ENCODE results near the gene CALR3.
"Not testable (repeated sequence)": the region's sequence is repeated elsewhere in the genome, so short reads cannot be mapped to it uniquely, and the experiment has no call there.

CALR3 gene

DNA sequence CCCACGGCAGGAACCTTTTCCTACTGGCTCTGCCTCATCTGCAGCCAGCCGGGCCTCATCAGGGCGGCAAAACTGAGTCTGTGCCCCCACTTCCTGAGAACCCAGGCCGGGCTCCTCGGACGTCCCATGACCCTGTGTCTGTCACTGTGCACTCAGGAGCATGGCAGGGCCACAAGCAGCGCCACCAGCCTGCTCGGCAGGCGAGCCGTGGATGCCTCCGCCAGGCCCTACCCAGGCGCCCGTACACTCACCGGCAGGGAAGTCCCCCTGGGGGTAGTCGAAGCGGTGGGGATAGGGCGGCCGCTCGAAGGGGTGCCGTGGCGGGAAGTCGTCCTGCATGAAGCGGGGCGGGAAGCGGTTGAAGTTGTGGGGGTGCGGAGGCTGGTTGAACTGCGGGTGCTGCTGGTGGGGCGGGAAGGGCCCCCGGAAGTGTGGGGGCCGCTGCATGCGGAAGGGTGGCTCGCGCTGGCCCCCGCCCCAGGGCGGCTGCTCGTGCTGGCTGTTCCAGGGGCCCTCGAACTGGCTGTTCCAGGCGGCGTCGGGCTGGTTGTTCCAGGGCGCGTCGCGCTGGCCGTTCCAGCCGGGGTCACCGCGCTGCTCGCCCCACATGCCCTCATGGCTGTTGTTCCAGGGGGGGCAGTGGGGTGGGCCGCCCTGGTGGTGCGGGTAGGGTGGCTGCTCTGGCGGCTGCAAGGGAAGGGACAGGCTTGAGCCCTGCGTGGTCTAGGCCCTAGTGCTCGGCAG is 29.2 kb upstream of the CALR3 start:
- no peak for DNase-seq

DNA sequence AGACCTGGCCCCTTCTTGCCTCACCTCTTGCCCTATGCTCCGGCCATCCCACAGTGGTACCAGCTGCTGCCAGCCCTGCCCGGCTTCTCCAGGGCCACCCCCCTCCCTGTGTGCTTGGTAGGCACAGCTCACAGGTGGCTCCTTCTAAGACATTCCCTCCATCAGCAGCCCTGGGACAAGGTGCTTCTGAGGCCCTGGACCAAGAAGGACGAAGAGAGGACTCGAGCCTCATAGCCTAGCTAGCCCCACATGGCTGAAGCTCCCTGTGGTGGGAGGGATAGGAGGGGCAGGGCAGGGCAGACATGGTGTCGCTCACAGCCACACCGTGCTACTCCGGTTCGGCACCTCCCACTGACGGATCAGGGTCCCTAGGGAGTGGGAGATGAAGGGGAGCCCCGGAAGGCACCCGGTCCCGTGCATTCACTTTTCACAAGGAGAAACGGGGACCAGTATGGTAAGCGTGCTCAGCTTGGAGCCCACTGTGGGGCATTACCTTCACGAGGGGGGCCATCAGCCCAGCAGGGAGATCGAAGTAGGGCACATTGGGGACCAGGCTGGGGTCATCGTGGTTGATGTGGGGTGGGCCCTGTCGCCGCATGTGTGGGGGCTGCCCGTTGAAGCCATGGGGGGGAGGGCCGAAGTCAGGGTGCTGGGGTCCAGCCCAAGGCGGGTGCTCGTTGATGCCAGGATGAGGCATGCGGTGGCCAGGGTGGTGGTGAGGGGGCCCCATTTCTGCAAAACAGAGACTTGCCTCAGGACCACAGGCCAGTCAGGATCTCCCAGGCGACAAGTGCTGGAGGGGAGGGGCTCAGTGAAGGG is 26.8 kb upstream of the CALR3 start:
- no peak for DNase-seq

DNA sequence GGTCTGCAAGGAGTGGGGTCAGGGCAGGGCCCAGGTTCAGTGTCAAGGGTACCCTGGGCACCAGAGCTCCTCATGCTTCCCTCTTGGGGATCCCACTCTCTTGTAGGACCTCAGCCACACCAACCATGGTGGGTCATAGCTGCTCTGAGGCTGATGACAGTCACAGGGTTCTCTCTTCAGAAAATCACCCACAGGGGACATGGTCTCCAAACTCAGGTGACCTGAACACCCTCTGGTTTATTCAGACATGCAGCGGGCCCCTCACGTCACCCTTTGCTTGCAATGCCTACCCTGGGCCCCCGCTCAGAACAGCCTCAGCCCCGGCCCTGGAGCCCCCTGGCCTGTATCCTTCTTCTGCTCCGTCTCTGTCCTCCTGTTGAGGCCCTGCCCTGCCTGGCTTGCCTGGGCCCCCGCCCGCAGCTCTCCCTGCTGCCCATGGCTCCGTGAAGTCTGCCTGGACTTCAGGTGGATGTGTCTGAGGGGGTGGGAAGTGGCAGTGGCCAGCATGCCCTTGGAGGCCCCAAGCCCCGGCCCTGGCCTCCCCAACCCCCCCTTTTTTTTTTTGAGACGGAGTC is 25.8 kb upstream of the CALR3 start:
- no peak for DNase-seq

DNA sequence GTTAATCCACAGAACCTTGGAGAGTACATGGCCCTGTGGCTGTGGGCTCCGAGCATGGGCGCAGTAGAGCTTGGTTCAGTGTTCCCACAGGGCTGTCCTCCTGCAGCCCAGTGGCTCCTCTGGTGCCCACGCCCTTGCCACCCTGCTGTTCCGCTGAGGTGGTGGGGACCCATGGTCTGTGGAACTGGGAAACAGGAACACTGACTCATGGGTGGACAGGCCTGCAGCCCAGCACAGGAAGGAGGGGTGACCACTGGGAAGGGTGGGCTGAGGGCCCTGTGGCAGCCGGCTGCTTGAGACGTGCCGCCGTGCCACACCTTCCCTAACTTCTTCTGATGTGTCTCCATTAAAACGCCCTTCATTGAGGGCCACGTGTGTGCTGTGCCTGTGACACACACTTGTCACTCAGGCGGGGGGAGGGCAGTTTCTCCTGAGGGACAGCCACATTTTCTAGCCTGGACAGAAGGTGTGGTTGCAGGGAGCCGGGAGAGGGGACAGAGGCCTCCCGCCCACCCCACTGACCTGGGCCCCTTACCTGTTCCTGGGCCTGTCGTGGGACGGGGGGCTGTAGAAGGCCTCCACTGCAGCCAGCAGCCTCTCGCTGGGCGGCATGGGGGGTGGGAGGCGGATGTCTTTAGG is 25.1 kb upstream of the CALR3 start:
- DNase-seq, result no peak

DNA sequence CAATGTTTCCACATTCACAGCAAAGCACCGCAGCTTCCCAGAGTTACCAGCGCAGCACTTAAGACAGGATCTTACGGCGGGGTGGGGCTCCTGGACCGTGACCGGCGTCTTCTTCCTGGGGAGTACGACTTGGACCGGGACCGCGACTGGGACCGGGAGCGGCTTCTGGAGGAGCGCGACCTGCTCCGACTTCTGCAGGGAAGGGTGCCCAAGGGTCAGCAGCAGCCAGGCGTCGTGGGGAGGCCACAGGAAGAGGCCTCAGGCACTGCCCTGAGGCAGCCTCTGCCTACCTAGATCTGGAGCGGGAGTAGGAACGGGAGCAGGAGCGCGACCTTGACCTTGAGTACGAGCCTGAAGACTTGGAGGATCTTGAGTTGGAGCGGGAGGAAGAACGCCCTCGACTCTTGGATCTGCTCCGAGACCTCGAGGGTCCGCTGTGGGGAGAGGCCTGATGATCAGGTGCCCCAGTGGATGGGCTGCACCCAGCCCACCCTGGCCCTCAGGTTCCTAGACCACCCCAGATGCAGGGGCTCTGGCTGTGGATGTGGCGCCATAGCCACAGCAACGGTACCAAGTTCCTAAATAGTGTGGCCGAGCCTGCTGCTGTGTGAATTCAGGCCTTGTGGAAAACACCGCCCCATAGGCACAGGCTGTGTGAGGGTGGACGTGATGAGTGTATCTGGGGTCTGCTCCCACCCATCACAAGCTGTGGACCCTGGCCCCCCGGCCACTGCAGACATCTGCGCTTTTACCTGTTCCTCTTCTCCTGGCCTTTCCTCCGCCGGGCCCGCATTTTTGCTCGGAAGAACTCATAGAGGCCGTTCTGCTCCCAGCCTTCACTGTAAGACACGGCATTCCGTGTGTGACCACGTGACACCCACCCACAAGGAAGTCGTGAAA is 24.4 kb upstream of the CALR3 start:
- no peak for DNase-seq

DNA sequence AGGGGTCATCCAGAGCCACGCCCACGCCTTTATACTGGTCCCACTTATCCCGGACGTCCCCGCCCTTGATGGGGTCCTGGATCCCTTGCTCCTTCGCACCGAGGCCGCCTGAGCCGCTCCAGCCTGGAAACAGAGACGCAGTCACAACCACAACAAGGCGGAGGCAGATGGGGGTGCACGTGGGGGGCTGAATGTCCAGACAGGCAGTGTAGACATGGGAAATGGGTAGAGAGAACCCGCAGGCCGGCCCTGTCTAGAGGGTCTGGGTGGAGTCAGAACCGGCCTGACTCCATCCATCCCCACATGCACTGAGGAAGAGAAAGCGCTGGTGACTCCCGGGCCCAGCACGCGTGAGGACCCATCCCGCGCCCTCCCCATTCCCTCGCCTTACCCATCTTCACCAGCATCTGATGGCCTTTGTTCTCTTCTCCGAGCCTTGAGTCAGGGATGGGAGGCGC is 23.3 kb upstream of the CALR3 start:
- no peak for DNase-seq

DNA sequence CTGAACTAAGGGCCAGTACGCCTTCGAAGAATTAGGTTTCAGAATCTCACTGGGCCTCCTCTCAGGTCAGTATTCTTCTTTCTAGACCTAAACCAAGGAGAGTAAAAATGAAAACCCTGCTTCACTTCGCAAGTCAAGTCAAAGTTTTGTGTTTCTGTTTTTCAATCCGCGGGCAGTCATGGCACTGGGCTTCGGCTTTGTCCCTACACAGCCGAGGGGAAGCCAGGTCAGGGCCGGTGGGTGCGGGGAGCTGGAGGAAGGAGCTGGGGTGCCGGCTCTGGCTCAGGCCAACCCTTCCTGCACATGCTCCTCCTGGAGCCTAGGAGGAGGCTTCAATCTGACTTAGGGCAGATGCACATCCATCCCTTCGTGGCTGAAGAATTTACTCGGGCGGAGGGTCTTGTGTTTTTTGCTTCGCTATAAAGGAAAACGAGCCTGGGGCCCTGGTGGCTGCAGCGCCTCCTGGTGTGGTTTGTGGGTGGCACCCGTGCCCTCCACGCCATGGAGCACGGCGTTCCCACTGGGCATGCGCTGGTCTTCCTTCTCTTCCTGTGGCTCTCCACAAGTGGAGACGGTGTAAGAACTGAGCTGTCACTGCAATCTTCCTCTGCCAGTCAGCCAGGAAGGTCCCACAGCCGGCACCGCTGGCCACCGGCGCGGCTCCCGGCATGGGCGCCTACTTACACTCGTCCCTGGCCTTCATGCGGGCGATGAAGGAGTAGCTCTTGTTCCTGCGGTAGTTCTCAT is 22.7 kb upstream of the CALR3 start:
- no peak for DNase-seq

DNA sequence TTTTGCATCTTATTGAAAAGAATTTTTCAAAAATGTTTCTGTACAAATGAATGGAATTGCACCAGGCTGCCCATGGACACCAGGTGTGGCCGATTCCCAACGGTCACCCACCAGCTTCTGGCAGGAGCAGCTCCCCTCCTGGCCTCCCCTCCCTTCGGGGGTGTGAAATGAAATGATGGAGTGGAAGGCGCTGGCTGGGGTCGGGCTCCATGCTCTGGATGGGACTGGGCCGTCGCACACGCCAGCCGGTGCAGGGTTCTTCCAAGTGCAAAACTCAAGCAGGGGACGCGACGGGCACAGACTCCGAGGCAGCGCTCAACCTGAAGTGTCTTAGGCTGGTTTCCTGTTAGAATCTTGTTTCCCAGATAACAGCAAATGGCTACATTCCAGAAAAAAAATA is 22.1 kb upstream of the CALR3 start:
- no peak for DNase-seq

DNA sequence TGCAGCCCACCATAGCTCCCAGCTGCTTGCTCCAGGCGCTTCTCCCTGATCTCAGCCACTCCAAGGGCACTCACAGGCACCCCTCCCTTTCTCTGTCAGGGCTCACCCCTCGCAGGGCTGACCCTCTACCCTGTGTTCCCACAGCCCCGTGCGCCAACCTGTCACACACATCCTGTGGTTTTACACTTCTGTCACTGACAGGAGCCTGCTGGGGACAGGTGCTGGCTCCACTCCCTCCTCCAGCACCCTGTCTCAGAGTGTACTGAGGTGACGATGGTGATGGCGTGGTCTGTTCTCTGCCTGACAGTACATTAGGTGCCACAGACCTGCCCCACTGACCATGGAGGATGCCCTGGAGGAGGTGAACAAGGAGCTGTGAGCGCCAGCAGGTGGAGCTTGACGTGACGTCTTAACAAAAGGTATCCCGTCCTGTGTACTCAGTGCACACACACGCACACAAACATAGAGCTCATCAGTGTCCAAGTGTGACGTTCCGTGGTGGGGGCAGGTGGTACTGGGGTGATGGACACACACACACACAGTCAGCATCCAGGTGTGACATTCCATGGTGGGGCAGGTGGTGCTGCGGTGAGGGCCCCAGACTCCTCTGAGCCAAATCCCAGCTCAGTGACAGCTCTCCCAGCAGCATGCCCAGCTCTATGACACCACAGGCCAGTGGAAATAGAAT is 21.1 kb upstream of the CALR3 start:
- no peak for DNase-seq

DNA sequence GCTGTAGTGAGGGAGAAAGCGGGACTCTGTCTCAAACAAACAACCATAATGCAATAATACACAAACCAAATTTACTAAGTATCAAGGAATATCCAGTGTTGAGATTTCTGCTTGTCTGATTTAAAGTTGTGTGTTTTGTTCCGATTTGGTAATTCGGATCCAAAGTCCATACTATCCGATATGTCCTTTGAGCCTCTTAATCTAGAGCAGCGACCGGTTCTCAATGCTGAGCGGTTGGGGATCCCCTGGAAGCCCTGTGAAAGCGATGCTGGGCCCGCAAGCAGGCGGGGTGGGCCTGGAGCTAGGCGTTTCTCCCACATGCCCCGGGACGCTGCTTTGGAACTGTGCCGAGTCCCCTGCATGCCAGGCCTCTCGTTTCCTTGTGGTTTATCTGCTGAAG is 20.4 kb upstream of the CALR3 start:
- DNase-seq, result no peak

DNA sequence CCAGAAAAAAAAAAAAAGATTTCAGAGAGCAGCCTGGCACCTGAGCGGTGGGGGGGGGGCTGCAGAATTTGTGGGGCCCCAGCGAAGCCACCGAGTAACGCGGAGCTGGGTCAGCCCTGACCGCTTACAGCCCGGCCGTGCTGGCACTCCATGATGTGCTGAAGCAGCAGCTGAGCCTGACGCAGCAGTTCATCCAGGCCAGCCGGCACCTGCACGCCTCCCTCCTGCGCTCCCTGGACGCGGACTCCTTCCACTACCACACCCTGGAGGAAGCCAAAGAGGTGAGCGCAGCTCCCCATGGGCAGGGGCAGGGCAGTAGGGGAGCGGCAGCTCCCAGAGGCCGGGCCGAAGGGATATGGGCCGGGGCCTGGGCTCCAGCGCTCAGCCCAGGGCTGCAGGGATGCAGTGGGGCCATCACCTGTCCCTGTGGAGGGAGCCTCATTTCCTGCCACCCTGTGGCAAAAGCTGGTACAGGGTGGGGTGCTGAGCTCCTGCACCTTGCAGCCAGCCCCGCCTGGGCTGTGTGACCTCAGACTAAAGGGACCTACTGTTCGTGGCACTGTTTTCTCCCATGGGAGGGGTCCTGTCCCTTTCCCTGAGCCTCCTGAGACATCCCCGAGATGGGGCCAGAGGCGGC is 18.5 kb upstream of the CALR3 start:
- DNase-seq, result no peak

DNA sequence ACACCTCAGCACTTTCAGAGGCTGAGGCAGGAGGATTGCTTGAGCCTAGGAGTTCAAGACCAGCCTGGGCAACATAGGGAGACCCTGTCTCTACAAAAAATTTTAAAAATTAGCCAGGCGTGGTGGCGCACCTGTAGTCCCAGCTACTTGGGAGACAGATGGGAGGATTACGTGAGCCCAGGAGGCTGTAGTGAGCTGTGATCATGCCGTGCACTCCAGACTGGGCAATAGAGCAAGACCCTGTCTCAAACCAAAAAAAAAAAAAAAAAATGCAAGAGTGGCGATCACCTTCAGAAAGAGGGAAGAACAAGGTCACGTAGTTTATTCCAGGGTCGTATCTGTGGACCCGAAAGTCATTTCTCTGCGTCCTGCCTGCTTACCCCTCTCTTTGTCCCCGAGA is 16.6 kb upstream of the CALR3 start:
- not testable (repeated sequence) for DNase-seq

DNA sequence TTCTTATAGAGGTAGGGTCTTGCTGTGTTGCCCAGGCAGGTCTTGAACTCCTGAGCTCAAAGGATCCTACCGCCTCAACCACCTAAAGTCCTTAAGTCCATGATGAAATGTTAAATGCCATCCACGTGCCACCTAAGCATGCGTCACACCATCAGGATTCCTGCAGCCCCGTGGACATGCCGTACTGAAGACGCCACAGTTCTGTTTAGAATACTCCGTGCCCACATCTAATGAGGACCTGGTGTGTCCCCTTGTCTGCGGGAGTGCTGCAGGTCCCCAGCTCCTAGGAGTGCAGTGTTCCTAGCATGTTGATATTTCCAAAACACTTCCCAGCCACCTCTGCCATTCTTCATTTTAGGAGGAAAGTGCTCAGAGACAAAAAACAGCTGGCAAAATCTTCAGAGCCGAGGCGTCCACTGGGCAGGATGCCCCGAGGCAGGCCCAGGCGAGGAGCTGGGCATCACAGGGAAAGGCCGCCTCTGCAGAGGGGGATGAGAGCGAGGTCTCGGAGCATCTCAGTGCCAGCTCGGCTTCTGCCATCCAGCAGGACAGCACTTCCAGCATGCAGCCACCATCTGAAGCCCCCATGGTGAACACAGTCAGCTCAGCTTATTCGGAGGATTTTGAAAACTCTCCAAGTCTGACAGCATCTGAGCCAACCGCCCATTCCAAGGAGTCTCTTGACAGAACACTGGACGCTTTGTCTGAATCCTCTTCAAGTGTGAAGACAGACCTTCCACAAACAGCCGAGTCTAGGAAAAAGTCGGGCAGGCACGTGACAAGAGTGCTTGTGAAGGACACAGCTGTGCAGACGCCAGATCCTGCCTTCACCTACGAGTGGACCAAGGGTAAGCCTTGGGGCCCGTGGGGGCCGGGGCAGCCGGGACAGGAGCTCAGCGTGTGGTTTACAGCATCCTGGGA is 13.4 kb upstream of the CALR3 start:
- DNase-seq, result no peak

DNA sequence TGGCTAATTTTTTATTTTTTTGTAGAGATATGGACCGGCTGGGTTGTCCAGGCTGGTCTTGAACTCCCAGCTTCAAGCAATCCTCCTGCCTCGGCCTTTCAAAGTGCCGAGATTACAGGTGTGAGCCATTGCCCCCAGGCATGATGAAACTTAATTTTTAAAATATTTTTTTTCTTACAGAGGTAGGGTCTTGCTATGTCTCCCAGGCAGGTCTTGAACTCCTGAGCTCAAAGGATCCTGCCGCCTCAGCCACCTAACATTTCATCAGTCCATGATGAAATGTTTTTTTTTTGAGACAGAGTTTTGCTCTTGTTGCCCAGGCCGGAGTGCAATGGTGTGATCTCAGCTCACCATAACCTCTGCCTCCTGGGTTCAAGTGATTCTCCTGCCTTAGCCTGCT is 12.6 kb upstream of the CALR3 start:
- no peak for DNase-seq

DNA sequence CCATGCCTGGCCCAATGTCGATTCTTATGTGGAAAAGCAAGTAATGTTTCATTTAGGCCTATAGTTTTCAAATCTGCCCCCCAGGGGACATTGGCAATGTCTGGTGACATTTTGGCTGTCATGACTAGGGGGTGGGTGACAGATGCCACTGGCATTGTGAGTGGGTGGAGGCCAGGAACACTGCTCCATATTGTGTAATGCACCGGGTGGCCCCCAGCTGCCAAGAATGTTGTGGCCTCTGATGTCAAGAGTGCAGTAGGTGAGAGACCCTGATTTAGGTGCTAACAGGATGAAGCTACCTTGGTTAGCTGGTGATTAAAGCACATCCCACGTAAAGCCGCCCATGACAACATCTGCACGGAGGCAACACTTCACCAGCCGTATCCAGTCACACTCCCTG is 11.0 kb upstream of the CALR3 start:
- no peak for DNase-seq

DNA sequence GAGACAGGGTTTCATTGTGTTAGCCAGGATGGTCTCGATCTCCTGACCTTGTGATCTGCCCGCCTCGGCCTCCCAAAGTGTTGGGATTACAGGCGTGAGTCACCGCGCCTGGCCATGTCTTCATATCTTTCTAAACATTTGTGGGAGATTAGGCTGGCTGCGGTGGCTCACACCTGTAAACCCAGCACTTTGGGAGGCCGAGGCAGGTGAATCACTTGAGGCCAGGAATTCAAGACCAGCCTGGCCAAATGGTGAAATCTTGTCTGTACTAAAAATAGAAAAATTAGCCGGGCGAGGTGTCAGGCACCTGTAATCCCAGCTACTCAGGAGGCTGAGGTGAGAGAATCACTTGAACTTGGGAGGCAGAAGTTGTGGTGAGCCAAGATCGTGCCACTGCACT is 10.2 kb upstream of the CALR3 start:
- DNase-seq, result not testable (repeated sequence)

DNA sequence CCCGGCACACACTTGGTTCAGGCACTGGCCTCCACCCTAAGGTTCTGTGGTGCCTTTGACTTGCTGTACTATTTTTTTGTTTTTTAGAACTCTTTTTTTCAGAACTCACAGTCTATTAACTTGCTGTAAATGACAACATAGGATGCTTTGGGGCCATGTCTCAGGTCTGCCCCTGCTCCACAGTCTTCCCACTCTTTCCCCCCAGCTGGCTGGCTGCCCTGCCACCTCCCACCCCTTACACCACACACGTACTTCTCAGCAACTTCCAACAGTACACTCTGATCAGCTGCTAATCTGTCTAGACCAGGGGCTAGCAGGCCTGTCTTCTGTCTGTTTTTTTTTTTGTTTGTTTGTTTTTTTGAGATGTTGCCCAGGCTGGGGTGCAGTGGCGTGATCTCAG is 8.3 kb upstream of the CALR3 start:
- no peak for DNase-seq

DNA sequence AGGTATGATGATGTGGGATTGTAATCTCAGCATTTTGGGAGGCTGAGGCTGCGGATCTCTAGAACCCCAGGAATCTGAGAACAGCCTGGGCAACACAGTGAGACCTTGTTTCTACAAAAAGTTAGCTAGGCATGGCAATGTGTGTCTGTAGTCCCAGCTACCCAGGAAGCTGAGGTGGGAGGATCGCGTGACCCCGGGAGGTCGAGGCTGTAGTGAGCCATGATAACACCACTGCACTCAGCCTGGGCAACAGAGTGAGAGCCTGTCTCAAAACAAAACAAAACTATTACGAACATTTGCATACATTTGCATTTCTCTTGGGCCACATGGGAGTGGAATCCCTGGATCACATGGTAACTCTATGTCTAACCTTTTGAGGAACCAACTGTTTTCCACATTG is 1.9 kb upstream of the CALR3 start:
- DNase-seq, result no peak

DNA sequence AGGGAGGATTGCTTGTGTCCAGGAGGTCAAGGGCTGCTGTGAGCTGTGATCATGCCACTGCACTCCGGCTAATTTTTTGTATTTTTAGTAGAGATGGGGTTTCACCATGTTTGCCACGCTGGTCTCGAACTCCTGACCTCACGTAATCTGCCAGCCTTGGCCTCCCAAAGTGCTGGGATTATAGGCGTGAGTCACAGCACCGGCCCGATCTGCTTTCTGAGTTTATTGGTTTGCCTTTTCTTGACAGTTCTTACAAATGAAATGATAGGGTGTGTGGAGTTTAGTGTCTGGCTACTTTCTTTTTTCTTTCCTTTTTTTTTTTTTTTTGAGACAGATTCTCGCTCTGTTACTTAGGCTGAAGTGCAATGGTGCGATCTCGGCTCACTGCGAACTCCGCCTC is 1.1 kb upstream of the CALR3 start:
- no peak for DNase-seq

DNA sequence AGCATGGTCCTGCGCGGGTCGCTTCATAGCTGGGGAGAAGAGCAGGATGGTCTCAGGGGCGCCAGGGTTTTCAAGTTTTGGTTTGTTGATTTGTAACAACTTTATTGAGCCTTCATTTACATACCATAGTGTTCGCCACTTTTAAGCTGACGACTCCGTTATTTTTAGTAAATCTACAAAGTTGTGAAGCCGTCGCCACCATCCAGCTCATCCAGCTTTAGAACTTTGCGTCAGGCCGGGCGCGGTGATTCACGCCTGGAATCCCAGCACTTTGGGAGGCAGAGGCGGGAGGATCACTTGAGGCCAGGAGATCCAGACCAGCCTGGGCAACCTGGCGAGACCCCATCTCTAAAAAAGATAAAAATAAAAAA is 631 bp upstream of the CALR3 start:
- no peak for DNase-seq
